Endodermal cell (in vitro differentiated cells): Measurements from ENCODE around the gene CTSG. TPM values are rescaled to one million over a fixed set of nuclear protein-coding genes. Genes with fewer than 3 reads are reported as not detected.

ENCODE experiments used
- DNase-seq: peaks from one replicate; pipeline ENCODE4 v3.0.0-alpha.2; 2017
- H3K27ac ChIP-seq: 2 replicates; pipeline ENCODE4 v1.5.1; 2013; ENCODE audit warnings: mild to moderate bottlenecking, low read depth, low read length, moderate library complexity
- H3K27me3 ChIP-seq: 2 replicates; pipeline ENCODE4 v1.6.1; 2013; ENCODE audit warnings: mild to moderate bottlenecking, low read length, moderate library complexity; ENCODE audit not compliant: insufficient read depth, control insufficient read depth, poor library complexity, severe bottlenecking
- H3K36me3 ChIP-seq: 2 replicates; pipeline ENCODE4 v1.7.0; 2013; ENCODE audit warnings: mild to moderate bottlenecking, low read length, moderate library complexity; ENCODE audit not compliant: control insufficient read depth, insufficient read depth
- H3K4me1 ChIP-seq: one replicate; pipeline ENCODE4 v1.7.0; 2013; ENCODE audit warnings: low read length; ENCODE audit not compliant: control insufficient read depth, insufficient read depth
- H3K4me3 ChIP-seq: 2 replicates; pipeline ENCODE4 v1.5.1; 2013; ENCODE audit warnings: mild to moderate bottlenecking, low read length, moderate library complexity
- H3K9ac ChIP-seq: 2 replicates; pipeline ENCODE4 v1.6.1; 2013; ENCODE audit warnings: mild to moderate bottlenecking, low read length, moderate library complexity; ENCODE audit not compliant: poor library complexity, severe bottlenecking; ENCODE audit errors: extremely low read depth
- H3K9me3 ChIP-seq: 2 replicates; pipeline ENCODE4 v1.6.1; 2013; ENCODE audit warnings: mild to moderate bottlenecking, low read length, moderate library complexity; ENCODE audit not compliant: control insufficient read depth
- H3K27ac Mint-ChIP-seq: 2 replicates; pipeline ENCODE4 v1.8.0; 2020; ENCODE audit warnings: mixed read lengths
- H3K27me3 Mint-ChIP-seq: 2 replicates; pipeline ENCODE4 v1.8.0; 2021; ENCODE audit warnings: mild to moderate bottlenecking, mixed read lengths; ENCODE audit not compliant: insufficient read depth
- H3K36me3 Mint-ChIP-seq: 2 replicates; pipeline ENCODE4 v1.8.0; 2020; ENCODE audit warnings: low read depth, mixed read lengths
- H3K4me1 Mint-ChIP-seq: 2 replicates; pipeline ENCODE4 v1.8.0; 2020; ENCODE audit warnings: mixed read lengths
- H3K4me3 Mint-ChIP-seq: 2 replicates; pipeline ENCODE4 v1.8.0; 2020; ENCODE audit warnings: mild to moderate bottlenecking, moderate library complexity, mixed read lengths
- H3K9me3 Mint-ChIP-seq: 2 replicates; pipeline ENCODE4 v1.8.0; 2020; ENCODE audit warnings: mild to moderate bottlenecking, mixed read lengths
- CTCF ChIP-seq: fragments of 200-600 bp; sonication (generic); conservative IDR thresholded peaks from 2 replicates; pipeline ENCODE4 v1.5.0; 2021; ENCODE audit warnings: antibody characterized with exemption, mild to moderate bottlenecking
- WGBS, 2 experiments: methylation state at CpG; one replicate each; pipeline versions ENCODE4 v1.1.5 to v1.1.7; 2013; ENCODE audit warnings: missing lambda C conversion rate in 2 of 2, mixed read lengths in 1 of 2; ENCODE audit not compliant: insufficient coverage in 1 of 2, insufficient read length in 1 of 2; 5-methylcytosine and 5-hydroxymethylcytosine counted together
- total RNA-seq, 2 donors: library from RNA; stranded (reverse); fragmentation: NEBNext Ultra II Directional in 1 of 2; extraction: Animal tissue kit (Norgen Biotek cat#: 25700) in 1 of 2; gene quantifications; 2 replicates in 1 of 2; 3 replicates in 1 of 2; pipeline ENCODE4 v1.2.1, GENCODE V29; 2021

Gene CTSG
- total RNA-seq, 2 donors from 2014 or later = not detected

- Histone ChIP-seq H3K4me1 (no peaks in the 10 kb centered on the region), H3K36me3 (no peaks in the 10 kb centered on the region), H3K27ac (no peak overlapping the region), H3K9ac (no peak overlapping the region), H3K27me3 (no peaks in the 10 kb centered on the region), H3K9me3 (no peaks in the 10 kb centered on the region), H3K4me3 (no peak overlapping the region)
- TF ChIP-seq CTCF = no peak
- no peak for DNase-seq
- H3K9me3 Mint-ChIP-seq = no peaks in the 10 kb centered on the region
- H3K4me3 Mint-ChIP-seq = no peak overlapping the region
- H3K27ac Mint-ChIP-seq = no peak overlapping the region
- 95% methylated on average over 1 of the region's 2 CpGs; no CpG with 5 or more reads in 1 of the 2 experiments for WGBS, 2 experiments
- H3K36me3 Mint-ChIP-seq = no peaks in the 10 kb centered on the region
- H3K27me3 Mint-ChIP-seq = no peaks in the 10 kb centered on the region
- H3K4me1 Mint-ChIP-seq = no peaks in the 10 kb centered on the region
Observed at GRCh38 chr14:24578558-24578957, 2.5 kb upstream of the CTSG start.

- H3K4me3 ChIP-seq = no peak overlapping the region
- Mint-ChIP-seq H3K27me3 (no peaks in the 10 kb centered on the region), H3K4me1 (no peaks in the 10 kb centered on the region), H3K4me3 (no peak overlapping the region), H3K36me3 (no peaks in the 10 kb centered on the region), H3K27ac (no peak overlapping the region), H3K9me3 (no peaks in the 10 kb centered on the region)
- no peak for TF ChIP-seq CTCF
- H3K9me3 ChIP-seq = no peaks in the 10 kb centered on the region
- H3K27ac ChIP-seq = no peak overlapping the region
- no peak overlapping the region for H3K9ac ChIP-seq
- WGBS, 2 experiments = 96% methylated on average over 4 to 5 of the region's 5 CpGs
- no peaks in the 10 kb centered on the region for H3K4me1 ChIP-seq
- H3K27me3 ChIP-seq = no peaks in the 10 kb centered on the region
- H3K36me3 ChIP-seq = no peaks in the 10 kb centered on the region
- DNase-seq = no peak
Observed at GRCh38 chr14:24576771-24577170, 721 bp upstream of the CTSG start.

- no peak for DNase-seq
- 92 to 97% methylated on average over 19 to 27 of the region's 27 CpGs for WGBS, 2 experiments
Observed at GRCh38 chr14:24574206-24574774, 1.8 kb downstream of the CTSG start.

More at GRCh38 chr14:24574206-24574774, 1.8 kb downstream of the CTSG start:
- Mint-ChIP-seq H3K9me3 (no peaks in the 10 kb centered on the region), H3K27ac (no peak overlapping the region), H3K4me1 (no peaks in the 10 kb centered on the region), H3K4me3 (no peak overlapping the region), H3K27me3 (no peaks in the 10 kb centered on the region), H3K36me3 (no peaks in the 10 kb centered on the region)
- H3K9ac ChIP-seq = no peak overlapping the region
- no peak overlapping the region for H3K4me3 ChIP-seq
- no peaks in the 10 kb centered on the region for H3K27me3 ChIP-seq
- H3K9me3 ChIP-seq = no peaks in the 10 kb centered on the region
- H3K4me1 ChIP-seq = no peaks in the 10 kb centered on the region
- no peak overlapping the region for H3K27ac ChIP-seq
- no peak for TF ChIP-seq CTCF
- no peaks in the 10 kb centered on the region for H3K36me3 ChIP-seq
